SU-DHL-6 (cell line): ENCODE data around the gene C5orf15.

Experiments
- EZH2phosphoT487 ChIP-seq: fragments of 200-600 bp; sonication (generic), shearing (Covaris generic); conservative IDR thresholded peaks from 2 replicates; pipeline ENCODE4 v1.6.1; 2018; ENCODE audit warnings: mild to moderate bottlenecking, antibody characterized with exemption, low read length, moderate library complexity, mixed read lengths
- TF ChIP-seq, protein P1 (sequence below): fragments of 200-600 bp; sonication (generic); IDR thresholded peaks from one replicate; pipeline ENCODE4 v1.5.1; 2017; ENCODE audit warnings: antibody characterized with exemption, mild to moderate bottlenecking, low read length, moderate library complexity; ENCODE audit not compliant: insufficient read depth, poor library complexity, severe bottlenecking

DNA sequence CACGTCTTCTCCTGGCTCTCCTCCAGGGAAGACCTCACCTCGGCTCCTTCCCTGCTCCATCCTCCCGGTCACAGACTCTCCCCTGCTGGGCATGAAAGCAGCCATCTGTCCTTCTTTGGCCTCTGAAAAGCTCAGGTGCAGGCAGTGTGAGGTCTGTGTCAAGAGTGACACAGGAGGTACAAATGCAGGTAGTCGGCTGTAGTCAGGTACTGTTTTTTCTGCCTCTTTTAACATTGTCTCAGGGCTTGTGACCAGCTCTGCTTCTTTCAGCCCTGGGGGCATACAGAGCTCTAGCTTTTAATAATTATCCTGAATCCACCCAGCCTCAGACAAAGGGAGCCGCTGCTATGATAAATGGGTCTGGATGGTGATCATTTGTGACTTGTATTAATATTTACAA is 46.4 kb downstream of the C5orf15 start:
- TF ChIP-seq, protein P1, sequence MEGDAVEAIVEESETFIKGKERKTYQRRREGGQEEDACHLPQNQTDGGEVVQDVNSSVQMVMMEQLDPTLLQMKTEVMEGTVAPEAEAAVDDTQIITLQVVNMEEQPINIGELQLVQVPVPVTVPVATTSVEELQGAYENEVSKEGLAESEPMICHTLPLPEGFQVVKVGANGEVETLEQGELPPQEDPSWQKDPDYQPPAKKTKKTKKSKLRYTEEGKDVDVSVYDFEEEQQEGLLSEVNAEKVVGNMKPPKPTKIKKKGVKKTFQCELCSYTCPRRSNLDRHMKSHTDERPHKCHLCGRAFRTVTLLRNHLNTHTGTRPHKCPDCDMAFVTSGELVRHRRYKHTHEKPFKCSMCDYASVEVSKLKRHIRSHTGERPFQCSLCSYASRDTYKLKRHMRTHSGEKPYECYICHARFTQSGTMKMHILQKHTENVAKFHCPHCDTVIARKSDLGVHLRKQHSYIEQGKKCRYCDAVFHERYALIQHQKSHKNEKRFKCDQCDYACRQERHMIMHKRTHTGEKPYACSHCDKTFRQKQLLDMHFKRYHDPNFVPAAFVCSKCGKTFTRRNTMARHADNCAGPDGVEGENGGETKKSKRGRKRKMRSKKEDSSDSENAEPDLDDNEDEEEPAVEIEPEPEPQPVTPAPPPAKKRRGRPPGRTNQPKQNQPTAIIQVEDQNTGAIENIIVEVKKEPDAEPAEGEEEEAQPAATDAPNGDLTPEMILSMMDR = no peak
- no peak for TF ChIP-seq EZH2phosphoT487
